Effector CD8-positive, alpha-beta T cell (primary cell): Measurements from ENCODE around the gene XRCC3.
"Not testable (repeated sequence)": the region's sequence is repeated elsewhere in the genome, so short reads cannot be mapped to it uniquely, and the experiment has no call there.

ENCODE experiments used
- DNase-seq: peaks from one replicate; lab custom pipeline; 2025; lab: John Stamatoyannopoulos, UW

Gene XRCC3

DNA sequence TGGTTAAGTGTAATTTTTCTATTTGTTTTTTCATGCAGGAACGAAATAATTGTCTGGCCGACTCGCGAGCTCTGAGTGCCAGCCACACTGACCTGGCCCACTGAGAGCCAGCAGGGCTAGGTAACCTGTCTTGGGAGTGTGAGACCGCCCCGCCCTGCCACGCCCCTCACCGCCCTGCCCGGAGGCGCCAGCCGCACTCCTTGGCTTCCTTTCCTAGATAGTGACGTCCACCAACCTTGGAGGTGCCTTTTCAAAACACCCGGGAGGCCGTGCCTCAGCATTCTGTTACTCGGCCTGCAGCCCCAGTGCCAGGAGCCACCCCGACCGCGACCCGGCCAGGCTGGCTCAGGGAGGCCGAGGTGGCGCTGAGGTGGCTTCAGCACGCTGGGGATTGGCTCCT, 21.7 kb downstream of the XRCC3 start:
- DNase-seq: no peak

DNA sequence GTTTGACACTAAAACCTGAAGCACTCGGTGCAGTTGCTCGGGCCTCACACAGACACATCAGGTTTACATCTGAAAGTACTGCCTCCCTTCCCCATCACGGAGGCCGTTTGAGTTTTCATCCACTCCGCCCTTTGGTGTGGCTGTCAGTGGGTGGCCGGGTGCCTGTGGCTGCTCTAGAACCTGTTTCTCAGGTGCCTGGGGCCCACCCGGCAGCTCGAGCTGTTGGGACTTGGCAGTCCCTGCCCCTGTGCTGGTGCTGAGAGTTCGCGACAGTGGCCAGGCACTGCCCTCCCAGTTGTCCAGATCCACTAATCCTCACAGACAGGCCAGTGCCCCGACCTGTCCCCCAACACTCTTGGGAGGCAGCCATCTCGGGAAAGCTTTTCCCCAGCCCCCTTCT, 22.4 kb downstream of the XRCC3 start:
- DNase-seq: no peak

- DNase-seq: no peak
These were observed 23.1 kb downstream of the XRCC3 start for GRCh38 chr14:103692159-103692558.

DNA sequence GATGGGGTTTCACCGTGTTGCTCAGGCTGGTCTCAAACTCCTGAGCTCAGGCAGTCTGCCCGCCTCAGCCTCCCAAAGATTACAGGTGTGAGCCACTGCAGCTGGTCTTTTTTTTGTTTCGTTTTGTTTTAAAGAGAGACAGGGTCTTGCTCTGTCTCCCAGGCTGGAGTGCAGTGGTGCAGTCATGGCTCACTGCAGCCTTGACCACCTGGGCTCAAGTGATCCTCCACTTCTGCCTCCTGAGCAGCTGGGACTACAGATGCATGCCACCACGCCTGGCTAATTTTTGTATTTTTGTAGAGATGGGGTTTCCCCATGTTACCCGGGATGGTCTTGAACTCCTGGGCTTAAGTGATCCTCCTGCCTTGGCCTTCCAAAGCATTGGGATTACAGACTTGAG, 23.6 kb downstream of the XRCC3 start:
- DNase-seq: not testable (repeated sequence)

- no peak for DNase-seq
These were observed 24.9 kb downstream of the XRCC3 start for GRCh38 chr14:103690332-103690731.

DNA sequence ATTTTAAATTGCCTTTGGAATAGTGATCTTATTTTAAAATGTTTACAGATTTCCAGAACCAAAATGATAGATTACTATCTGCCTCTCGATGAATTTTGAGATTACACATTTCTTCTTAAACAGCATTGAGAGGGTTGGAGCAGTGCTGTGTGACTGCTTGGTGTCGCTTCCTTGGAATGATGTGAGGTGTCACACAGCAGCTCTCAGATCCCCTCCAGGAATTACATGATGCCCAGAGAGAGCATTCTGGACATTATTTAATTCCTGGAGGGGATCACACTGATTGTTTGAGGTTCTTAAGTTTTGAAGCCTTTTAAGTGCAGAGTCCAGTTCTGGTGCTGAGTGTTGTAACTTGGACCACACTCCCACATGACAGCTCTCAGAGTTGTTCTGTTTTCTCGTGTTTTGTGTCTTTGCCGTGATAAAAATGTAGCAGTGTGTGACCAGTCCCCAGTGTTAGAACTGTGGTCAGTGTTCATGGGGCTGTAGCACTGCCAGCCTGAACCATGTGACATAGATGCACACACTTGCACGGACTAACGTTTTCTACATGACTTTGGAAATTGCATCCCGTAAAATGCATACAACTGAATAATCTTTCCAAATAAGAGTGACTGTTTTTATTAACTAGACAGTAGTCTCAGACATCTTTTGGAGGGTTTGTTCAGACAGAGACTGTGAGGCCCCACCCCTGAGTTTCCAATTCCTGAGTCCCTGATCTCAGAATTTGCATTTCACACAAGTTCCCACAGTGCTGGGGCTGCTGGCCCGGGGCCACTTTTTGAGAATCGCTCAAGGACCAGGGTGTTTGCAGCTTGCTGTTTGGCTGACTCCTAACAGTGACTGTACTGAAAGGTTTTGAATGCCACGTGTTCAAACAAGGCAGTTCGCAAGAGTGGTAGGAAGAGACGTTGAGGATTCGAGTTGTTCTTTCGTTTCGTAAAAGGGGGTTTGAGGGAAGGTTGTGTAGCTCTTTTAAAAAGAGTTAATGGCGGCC, 26.0 kb downstream of the XRCC3 start:
- no peak for DNase-seq

- no peak for DNase-seq
These were observed 26.8 kb downstream of the XRCC3 start for GRCh38 chr14:103688441-103688840.

DNA sequence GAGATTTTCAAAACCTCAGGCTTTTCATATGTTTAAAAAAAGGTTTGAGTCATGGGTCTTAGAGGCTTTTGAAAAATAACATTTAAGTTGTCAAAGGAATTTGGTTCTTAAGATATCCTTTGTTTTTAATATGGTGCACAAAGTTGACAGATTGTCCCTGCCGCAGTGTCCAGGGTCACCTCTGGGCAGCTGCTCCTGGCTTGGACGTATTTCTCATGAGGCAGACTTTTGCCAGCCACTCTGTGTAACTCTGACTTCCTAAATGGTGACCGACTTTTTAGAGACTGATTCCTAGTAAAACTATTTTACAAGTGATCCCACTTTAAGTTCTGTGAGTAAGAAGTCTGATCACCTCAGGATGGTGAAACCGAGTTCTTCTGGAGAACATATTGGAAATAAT, 27.5 kb downstream of the XRCC3 start:
- DNase-seq: no peak

GRCh38 chr14:103686831-103687485, 28.3 kb downstream of the XRCC3 start:
- no peak for DNase-seq

GRCh38 chr14:103685276-103686211, 29.7 kb downstream of the XRCC3 start:
- no peak for DNase-seq

- DNase-seq: no peak
These were observed 30.4 kb downstream of the XRCC3 start for GRCh38 chr14:103684871-103685270.

GRCh38 chr14:103684471-103684870, 30.8 kb downstream of the XRCC3 start:
- DNase-seq: no peak

GRCh38 chr14:103683139-103683538, 32.1 kb downstream of the XRCC3 start:
- DNase-seq: no peak

- no peak for DNase-seq
These were observed 34.6 kb downstream of the XRCC3 start for GRCh38 chr14:103680491-103681231.

- DNase-seq: peak; percentile 4
These were observed 35.9 kb downstream of the XRCC3 start for GRCh38 chr14:103679351-103679750.

- no peak for DNase-seq
These were observed 38.2 kb downstream of the XRCC3 start for GRCh38 chr14:103676881-103677675.

DNA sequence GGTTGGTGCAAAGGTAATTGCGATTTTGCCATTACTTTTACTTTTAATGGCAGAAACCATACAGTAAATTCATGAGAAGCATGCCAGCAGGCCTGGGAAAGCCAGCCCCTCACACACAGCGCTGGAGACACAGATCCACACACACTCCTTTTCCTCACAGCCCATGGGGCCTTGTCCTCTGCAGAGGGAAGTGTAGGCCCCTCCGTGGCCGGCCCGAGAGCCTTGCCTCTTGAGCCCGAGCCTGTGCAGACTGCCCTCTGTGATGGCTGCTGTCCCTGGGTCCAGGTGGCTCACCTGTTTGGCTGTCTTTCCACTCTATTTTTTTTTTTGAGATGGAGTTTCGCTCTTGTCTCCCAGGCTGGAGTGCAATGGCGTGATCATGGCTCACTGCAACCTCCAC, 39.3 kb downstream of the XRCC3 start:
- no peak for DNase-seq

- DNase-seq: no peak
These were observed 43.3 kb downstream of the XRCC3 start for GRCh38 chr14:103671911-103672310.

DNA sequence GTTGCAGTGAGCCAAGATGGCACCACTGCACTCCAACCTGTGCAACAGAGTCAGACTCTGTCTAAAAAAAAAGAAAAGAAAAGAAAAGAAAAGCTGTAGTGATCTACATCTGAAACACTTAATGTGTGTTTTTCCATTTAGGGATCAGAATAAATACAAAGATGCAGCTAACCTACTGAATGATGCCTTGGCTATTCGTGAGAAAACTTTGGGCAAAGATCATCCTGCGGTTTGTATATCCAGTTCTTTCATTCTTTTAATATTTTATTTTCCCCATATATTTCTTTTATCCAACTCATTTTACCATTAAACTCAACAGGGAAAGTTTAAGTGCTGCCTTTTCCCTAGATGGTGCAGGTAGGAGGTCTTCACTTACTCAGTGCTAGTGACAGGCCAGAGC, 45.9 kb downstream of the XRCC3 start:
- no peak for DNase-seq

DNA sequence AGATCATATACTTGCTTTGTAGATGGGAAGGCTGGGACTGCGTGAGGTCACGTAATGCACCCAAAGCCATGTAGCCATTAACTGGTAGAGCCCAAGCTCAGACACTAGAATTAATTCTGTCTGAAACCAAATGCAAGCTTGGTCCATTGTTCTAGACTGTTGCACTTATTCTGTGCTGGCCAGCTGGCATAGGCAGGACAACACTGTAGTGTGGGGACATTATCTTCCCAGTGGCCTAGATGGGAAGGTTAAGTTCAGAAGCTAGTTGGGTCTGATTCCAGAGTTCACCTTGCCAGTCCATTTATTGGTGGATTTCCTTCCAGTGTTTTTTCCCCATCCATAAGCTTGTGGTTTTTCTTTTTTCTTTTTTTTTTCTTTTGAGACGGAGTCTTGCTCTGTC, 47.1 kb downstream of the XRCC3 start:
- DNase-seq: no peak

- no peak for DNase-seq
These were observed 47.6 kb downstream of the XRCC3 start for GRCh38 chr14:103667671-103668070.
